SHP77 treated with DMSO at 0.1 percent for 48 hours (cell line): Measurements from ENCODE around the gene CCNL1.
A peak's percentile ranks its signal among the peaks of the same experiment; 100 is the strongest.

Source experiments
- DNase-seq: peaks from one replicate; lab custom pipeline; 2025; lab: John Stamatoyannopoulos, UW

Gene CCNL1

DNA sequence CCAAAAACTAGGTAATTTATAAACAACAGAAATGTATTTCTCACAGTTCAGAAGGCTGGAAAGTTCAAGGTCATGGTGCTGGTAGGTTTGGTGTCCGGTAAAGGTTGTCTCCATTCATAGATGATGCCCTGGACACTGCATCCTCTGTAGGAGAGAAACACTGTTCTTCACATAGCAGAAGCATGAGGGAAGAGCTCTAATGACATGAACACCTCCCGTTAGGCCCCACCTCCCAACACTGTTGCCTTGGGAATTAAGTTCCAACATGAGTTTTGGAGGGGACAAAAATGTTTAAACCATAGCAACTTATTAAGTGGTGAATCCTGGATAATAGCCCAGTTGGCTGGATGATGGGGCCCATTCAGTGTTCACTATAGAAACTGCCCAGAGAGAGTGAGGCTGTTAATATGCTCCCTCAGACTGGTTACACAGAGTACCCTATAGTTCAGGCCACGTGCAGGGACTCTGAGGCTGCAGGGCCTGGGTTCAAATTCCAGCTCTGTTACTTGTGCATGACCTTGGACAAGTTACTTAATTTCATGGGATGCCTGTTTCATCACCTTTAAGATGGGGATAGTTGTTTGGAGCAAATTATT, 37.0 kb downstream of the CCNL1 start:
- no peak for DNase-seq

DNA sequence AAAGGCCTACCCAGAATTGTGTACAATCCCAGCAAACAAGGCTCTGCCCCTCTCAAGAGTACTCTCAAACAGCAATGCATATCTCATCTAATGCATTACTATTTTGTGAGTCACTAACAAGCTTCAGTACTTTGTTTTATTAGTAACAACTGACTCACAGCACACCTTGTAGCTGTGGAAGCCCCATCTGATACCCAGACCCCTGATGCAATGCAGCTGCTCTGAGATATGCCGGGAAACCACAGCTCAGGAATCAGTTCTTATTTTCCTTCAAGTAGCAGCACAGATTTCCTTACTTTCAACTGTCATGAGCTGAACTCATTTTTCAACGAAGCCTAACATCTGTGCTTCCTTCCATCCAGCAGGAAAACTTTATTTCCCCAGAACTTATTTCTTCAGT, 37.8 kb downstream of the CCNL1 start:
- no peak for DNase-seq

DNA sequence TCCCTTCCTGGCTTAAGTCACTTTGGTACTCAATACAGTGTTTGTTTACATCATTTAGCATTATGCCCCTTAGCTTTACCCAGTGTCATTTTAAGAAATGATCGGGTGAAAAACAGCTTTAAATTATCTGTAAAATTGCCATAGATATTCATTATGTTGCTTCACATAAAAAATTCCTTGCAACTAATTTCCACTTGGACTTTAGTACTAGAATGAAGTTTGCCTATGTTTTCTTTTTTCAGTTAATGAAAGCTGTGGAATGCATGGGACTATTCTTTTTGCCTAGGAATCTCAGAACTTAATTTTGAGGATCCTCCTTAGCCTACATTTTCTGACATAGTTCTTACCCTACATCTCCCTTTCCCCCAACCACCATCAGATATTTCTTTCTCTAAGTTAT, 38.4 kb downstream of the CCNL1 start:
- no peak for DNase-seq

DNA sequence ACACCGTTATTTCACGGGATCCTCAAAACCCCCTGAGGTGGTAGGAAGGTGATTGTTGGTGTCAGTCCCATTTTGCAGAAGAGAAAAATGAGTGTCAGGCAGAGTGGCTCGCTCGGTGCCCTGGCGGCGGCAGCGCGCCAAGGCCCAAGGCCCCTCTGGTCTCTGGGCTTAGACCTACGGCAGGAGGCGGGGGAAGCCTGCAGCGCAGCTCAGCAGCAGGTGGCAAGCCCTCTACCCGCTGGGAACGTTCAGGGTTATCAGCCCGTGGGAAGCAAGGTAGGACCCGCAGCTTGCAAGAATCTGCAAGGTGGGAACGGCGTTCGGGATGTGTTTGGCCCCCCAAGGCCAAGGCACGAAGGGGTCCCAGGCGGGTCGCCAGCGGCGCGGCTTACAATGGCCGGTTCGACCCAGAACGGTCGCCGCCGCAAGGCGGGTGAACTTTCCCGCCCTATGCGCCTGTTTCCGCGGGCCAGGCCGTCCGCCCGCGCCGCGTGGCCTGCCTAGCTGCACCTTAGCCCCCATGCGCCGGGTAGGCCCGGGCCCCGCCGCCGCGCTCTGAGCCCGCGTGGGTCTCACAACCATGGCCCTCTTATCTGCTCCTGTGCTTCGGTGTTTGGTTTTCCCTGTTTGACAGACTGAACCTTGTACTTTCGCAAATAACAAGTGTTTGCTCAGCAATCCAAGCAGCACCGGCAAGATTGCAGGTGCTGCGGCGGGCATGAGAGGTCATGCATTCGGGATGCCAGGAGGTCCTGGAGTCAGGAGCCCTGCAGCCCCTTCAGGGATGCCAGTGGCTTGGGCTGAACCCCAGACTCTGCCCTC, 39.7 kb downstream of the CCNL1 start:
- no peak for DNase-seq

DNA sequence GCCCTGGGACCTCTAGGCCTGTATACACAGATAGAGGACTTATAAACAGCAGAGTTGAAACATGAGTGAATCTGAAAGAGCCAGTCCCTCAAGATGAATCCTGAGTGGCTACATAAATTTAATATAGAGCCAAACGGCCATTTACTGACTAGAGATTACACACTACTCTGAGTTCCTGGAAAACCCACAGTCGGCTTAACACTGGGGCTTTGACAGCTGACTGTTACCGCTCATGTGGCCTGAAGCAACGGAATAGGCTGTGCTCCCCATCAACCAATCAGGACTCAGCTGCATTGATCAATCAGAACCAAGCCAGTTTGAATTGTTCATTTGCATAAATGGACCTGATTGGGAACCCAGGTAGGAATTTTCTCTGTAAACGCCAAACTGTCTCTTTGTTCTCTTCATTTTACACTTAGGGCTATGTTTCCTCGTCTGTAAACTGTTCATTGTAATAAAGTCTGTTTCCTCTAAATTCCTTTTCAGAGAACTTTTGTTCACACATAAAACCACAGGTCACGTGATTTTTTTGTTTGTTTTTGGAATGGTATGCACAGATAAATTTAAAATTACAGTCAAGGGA, 40.5 kb downstream of the CCNL1 start:
- DNase-seq = peak; percentile 77

DNA sequence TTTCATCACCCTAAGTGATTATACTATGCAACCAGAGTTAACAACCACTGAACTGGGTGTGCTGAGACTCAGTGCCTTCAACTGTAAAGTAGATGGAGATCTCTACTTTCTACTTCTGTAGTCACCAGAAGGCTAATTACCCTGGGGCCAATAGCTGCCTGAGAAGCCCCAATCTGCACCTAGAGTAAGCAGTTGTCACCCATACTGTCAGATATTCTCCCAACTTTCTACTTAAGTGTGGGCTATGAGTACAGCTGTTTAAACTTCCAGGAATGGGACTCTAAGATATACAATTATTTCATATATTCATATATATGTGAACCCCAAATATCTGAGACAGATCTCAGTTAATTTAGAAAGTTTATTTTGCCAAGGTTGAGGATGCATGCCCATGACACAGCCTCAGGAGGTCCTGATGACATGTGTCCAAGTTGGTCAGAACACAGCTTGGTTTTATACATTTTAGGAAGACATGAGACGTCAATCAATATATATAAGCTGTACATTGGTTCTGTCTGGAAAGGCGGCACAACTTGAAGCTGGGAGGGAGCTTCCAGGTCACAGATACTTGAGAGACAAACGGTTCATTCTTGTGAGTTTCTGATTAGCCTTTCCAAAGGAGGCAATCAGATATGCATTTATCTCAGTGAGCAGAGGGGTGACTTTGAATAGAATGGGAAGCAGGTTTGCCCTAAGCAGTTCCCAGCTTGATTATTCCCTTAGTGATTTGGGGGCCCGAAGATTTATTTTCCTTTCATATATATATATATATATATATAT, 41.9 kb downstream of the CCNL1 start:
- DNase-seq = no peak

DNA sequence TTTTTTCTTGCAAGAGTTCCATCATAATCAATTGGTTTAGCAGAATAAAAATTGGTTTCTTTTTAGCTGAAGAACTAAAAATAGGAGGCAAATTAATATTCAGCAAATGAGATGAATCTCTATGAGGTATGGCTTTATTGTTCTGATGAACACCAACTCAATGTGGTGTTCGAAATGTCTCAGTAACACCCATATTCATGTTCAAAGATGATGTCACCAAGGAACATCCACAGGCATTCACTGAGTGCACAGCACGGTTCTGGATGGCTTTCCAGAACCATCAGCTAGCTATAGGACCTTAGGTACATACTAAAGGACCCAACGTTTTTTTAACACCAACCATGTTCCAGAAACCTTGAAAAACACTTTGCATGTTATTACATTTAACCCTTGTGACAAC, 42.7 kb downstream of the CCNL1 start:
- no peak for DNase-seq

DNA sequence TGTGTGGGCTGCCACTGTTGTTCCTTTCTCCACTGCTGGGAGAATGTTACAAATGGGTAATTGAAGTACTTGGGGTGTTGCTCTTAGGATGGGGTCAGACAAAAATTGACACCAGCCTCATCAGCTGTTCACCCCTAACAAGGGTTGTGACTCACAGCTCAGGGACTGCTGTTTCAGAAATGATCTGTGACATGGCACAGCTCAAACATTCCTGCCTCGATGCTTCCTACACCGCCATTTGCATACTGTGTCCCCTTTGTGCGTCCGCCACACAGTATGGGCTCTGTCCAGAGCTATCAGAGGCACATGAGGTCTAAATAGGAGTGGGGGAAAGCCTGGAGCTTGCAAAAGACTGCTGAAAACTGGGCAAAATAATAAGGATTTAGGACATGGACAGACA, 43.9 kb downstream of the CCNL1 start:
- DNase-seq = no peak

DNA sequence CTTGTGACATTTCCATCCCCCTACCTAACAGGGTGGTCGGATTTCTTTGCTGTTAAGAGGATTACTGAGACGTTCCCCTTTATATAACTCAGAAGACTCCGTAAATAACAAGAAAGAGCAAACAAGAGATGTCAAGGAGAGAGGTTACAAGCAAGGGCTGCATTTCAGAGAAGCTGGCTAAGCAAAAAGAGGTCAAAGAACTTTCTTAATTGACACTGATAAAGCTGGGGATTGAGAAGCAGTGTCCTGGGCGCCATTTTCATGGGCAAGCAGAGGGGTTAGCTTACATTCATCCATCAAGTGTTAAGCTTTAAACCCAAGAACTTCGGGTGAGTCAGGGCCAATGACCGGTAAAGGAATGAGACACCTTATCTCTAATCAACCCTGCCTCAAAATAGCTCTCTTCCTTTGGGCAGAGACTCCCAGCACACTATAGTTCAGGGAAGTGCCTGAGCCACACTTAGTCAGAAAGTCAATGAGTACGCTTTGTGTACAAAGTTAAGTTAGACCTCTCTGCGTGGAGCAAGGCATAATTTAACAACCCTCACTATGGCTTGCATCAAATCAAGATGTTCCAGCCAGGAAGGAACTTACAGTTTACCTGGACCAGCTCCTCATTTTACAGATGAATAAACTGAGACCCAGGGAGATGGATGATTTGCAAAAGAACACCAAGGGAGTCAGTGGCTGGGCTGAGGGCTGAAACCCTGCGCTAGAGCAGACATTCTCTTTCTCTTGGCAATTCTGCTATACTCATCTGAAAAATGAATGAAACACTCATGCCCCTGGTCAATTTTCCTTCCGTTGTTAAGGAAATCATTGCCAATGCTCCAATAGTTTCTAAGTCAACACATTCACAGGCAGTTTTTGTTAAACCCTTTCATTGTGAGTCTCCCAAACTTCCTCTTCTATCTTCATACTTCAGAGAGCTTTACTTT, 44.6 kb downstream of the CCNL1 start:
- DNase-seq = no peak

DNA sequence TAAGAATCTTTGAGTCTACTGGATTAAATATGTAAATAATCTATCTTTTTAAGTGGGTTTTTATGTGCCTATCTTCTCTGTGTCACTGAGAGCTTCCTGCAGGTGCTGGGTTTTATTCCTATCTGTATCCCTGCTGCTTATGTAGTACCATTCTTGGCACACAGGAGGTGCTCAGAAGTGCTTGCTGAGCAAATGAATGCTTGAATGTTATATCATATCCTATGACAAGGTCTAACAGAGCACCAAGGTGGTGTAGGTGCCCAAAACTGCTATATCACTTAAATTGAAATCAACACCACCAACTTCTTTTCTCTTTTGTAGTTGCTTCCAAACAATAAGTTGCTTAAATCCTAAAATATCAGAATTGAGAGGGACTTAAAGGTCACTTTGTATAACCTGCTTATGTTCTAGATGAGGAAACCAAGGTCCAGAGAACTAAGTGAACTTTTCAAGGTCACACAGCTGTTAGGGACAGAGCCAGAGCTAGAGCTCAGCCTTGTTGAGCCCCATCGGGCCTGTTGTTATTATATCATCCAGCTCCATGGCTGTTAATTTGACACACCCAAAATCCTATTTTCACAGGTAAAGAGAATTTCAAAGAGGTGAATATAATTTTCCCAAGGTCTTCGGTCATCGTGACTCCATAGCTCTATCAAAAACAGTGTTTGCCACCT, 46.0 kb downstream of the CCNL1 start:
- DNase-seq = peak; percentile 21

DNA sequence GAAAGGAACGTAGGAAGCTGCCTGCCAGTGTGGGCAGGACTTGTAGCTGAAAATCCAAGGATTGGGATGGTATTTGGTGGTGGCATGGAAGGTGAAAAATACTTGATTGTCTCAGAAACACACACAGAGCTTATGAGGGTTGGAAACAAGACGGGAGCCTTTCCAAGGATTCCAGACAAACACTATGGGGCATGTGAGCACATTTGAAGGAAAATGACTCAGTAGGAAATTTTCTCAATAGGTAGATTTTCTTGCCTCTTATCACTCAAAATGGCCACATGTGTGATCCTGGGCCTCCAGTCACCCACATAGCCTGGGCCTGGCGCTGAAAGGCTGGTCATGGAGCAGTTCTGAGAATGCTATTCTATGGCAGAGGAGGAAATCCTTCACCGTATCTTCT, 47.4 kb downstream of the CCNL1 start:
- DNase-seq = no peak

DNA sequence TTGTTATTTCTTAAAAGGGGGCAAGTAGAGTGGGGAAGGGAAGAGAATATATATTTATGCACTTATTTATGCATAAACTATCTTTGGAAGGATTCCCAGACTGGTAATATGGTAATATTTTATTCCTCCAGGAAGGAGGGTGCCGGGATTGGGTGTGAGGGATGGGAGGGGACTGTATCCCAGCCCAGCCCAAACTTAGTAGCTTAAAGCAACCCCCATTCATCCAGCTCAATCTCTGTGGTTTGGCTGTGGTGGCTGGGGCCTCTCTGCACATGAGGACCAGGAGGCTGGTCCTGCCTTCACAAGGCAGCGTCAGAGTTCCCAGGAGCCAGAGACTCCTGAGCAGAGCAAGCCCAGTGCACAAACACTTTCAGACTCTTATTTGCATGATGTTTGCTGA, 48.4 kb downstream of the CCNL1 start:
- DNase-seq = no peak

DNA sequence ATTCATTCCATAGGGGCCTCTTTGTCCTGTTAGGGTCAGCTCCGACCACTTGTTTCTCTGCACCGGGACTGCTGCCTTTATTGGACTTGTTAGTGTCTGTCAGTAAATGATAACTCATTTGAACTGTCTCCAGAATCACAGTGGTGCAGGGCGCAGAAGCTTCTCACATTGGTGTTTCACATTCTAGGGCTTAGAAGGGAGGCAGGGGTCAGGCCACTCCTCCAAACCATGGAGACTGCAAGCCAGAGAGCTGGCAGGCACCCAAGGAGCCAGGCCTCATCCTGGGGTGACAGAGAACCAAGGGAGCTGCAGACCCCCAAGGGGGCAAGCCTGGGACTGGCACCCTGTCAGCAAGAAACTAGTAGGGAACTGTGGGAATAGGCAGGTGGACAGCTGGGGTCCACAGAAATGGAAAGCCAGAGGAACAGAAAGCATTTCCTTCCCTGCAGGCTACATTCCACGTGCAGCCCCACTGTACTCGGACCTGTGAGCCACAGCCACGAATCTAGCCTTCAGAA, 49.1 kb downstream of the CCNL1 start:
- no peak for DNase-seq

DNA sequence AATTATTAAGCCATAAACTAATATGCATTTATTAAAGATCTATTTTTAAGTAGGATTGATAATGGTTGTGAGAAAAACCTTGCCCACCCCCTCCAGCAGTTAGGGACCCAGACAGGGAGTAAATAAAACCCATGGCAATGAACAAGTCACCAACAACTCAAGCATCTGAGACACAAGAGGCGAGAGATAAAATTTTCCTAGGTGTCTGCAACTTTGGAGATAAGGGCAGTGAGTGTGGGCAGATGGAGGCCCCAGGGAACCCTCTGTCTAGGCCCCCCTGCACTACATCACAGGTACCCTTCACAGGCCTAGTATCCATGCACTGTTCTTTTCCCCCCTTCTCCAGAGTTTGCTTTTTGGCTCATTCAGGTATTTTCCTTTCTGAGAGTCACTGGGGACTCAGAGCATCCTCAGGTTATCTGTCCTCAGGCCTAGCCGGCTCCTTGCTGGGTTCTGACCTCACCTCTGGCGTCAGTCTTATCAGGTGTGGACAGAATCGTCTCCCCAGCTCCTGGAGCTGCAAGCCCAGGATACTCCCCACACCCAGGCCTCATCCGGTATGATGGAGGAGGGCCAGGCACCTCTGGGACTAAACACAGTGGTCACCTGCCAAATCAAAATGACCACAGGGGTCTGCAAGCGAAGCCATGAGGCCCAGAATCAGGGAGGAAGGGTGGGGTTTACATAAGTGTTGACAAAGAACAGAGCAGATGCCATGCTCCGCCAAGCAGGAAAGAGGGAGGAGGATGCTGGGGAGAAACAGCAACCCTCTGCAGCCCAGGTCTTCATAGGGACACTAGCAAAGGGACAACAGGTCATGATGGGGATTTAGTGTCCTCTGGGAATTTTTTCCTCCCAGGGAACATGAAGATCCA, 50.4 kb downstream of the CCNL1 start:
- DNase-seq = no peak

DNA sequence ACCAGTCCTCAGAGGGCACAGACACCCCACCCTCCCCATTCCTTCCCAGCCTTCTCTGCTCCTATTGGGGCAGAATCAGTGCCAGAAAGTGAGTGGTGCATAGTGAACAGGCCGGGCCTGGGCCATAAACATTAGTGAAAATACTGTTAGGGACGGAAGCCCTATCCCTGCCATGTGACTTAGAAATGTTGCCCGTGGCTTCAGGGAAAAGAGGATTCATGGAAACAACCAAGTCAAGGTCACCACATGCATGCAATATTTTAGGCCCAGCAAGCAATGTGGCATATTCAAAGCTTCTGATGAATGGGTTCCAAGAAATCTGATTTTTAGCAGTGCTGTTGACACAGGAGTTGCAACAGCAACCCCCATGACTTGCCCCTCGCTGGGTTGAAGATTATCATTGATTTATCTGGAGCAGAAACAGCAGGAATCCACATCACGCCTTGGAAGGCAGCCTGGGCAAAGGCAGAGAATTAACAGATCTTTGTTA, 52.3 kb downstream of the CCNL1 start:
- no peak for DNase-seq

DNA sequence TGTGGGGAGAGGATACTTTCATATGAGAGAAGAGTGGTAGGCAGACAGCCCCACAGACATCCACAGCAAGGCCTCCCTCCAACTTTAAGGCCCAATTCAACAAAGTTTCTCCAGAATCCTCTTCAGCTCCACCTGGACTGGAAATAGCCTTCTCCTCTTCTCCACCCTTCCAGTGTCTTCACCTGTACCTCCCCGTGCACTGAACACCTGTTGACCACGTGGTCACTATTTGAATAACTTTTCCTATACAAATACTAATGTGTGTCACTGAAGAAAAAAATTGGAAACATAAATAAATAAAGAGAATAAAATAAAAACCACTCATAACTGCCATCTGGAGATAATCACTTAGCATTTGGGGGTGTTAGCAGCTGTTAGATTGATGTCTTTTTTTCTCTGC, 52.9 kb downstream of the CCNL1 start:
- no peak for DNase-seq

DNA sequence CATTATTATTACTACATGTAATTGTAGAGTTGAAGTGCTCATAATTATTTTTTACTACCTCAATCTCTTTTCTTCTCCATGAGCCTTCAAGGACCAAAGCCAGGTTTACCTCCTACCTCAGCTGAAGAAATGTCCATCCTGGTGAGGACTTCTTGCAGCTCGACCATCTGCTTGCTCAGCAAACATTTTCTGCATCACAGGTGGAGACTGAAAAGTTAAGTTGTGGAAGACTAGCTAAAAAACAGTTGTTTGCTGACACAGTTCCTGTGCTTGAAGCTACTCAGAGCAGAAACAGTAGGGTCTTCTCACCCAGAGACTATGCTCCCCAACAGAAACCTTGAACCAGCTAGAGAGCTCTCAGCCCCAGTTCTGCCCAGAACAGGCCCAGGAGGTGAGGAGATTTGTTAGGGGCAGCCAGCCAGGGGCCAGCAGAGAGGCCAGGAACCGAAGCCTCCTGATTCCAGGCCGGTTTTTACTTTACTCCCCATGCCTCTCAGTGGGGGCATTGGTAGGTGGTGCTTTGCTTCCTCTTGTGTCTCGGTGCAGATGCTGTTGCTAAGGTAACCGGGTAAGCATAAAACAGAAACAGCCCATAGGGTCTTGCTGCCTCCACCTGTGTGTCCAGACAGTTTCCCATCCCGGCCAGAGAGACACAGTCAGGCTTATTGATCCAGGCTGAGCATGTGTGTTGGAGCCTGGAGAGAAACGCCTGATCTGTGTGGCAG, 54.9 kb downstream of the CCNL1 start:
- DNase-seq = no peak

DNA sequence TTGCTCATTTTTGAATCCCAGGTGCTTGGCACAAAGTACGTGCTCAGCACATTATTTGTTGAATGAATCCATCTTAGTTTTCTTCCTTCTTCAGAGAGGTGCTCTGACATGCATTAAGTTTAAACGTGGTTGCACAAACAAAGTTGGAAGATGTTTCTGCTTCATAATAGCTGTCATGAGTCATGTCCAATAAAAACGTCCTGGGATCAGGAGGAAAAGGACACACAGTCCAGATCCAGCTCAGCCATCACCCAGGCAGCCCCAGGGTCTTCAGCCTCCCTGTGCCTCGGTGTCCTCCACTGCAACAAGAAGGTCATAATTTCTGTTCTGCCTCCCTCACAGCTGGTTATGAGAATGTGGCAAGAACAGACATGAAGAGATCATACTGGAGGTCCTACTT, 55.4 kb downstream of the CCNL1 start:
- DNase-seq = no peak

DNA sequence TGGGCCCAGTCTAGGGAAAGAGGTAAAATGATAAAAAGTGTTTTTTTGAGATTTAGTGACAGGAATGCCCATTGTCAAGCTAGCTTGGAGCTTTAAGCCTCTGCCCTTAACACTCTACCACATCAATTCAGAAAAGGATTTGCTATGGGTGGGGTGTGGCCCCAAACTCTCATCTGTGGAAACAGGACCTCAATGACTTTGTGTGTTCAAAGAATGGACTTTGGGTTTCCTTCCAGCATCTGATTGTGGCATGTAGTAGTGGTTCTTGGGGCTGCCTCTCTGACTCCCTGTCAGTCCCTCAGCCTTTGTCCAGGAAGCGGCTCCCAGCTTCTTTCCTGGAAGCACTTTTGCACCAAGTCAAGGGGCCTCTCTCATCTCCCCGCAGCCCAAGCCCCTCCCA, 56.1 kb downstream of the CCNL1 start:
- no peak for DNase-seq
